ENCODE data around the gene GAD1. TPM values are rescaled to one million over a fixed set of nuclear protein-coding genes. Genes with fewer than 3 reads are reported as not detected.

GAD1 gene
- total RNA-seq, 3 donors from 2014 or later = 1.6 to 2.6 (median 2.5) TPM

- Mint-ChIP-seq H3K4me1 (ENCODE audit: low read depth) (peaks cover 1% of the 10 kb centered on the region), H3K27me3 (ENCODE audit: low read depth) (peaks cover 12% of the 10 kb centered on the region), H3K9me3 (no peaks in the 10 kb centered on the region), H3K4me3 (no peak overlapping the region), H3K36me3 (ENCODE audit: insufficient read depth) (no peaks in the 10 kb centered on the region)
- DNase-seq = no peak
- ATAC-seq = no peak
Measured at GRCh38 chr2:170883683-170884082, 67.0 kb downstream of the GAD1 start.

- ATAC-seq = no peak
- H3K4me1 Mint-ChIP-seq (ENCODE audit: low read depth) = no peaks in the 10 kb centered on the region
- H3K4me3 Mint-ChIP-seq = no peak overlapping the region
- H3K9me3 Mint-ChIP-seq = no peaks in the 10 kb centered on the region
- no peaks in the 10 kb centered on the region for H3K36me3 Mint-ChIP-seq (ENCODE audit: insufficient read depth)
- H3K27me3 Mint-ChIP-seq (ENCODE audit: low read depth) = peaks cover 15% of the 10 kb centered on the region
- DNase-seq = no peak
Measured at GRCh38 chr2:170885130-170885791, 68.6 kb downstream of the GAD1 start.

GRCh38 chr2:170886386-170886785, 69.7 kb downstream of the GAD1 start:
- Mint-ChIP-seq H3K4me1 (ENCODE audit: low read depth) (no peaks in the 10 kb centered on the region), H3K9me3 (no peaks in the 10 kb centered on the region), H3K27me3 (ENCODE audit: low read depth) (peaks cover 15% of the 10 kb centered on the region), H3K36me3 (ENCODE audit: insufficient read depth) (no peaks in the 10 kb centered on the region), H3K4me3 (no peak overlapping the region)
- DNase-seq (no peak), ATAC-seq (no peak)

- no peaks in the 10 kb centered on the region for H3K4me1 Mint-ChIP-seq (ENCODE audit: low read depth)
- H3K27me3 Mint-ChIP-seq (ENCODE audit: low read depth) = peaks cover 15% of the 10 kb centered on the region
- no peaks in the 10 kb centered on the region for H3K36me3 Mint-ChIP-seq (ENCODE audit: insufficient read depth)
- H3K4me3 Mint-ChIP-seq = no peak overlapping the region
- H3K9me3 Mint-ChIP-seq = no peaks in the 10 kb centered on the region
- DNase-seq (no peak), ATAC-seq (no peak)
Measured at GRCh38 chr2:170887496-170887895, 70.8 kb downstream of the GAD1 start.

GRCh38 chr2:170887896-170888295, 71.2 kb downstream of the GAD1 start:
- Mint-ChIP-seq H3K4me1 (ENCODE audit: low read depth) (no peaks in the 10 kb centered on the region), H3K36me3 (ENCODE audit: insufficient read depth) (no peaks in the 10 kb centered on the region), H3K4me3 (no peak overlapping the region), H3K9me3 (no peaks in the 10 kb centered on the region), H3K27me3 (ENCODE audit: low read depth) (peaks cover 15% of the 10 kb centered on the region)
- ATAC-seq (no peak), DNase-seq (no peak)

- no peak overlapping the region for H3K4me3 Mint-ChIP-seq
- H3K36me3 Mint-ChIP-seq (ENCODE audit: insufficient read depth) = no peaks in the 10 kb centered on the region
- H3K9me3 Mint-ChIP-seq = no peaks in the 10 kb centered on the region
- DNase-seq (no peak), ATAC-seq (no peak)
- no peaks in the 10 kb centered on the region for H3K4me1 Mint-ChIP-seq (ENCODE audit: low read depth)
- peaks cover 3% of the 10 kb centered on the region for H3K27me3 Mint-ChIP-seq (ENCODE audit: low read depth)
Measured at GRCh38 chr2:170891893-170892292, 75.2 kb downstream of the GAD1 start.

- no peaks in the 10 kb centered on the region for H3K9me3 Mint-ChIP-seq
- no peak for DNase-seq
- no peaks in the 10 kb centered on the region for H3K36me3 Mint-ChIP-seq (ENCODE audit: insufficient read depth)
- H3K4me3 Mint-ChIP-seq = no peak overlapping the region
- no peaks in the 10 kb centered on the region for H3K4me1 Mint-ChIP-seq (ENCODE audit: low read depth)
- no peak for ATAC-seq
- peaks cover 3% of the 10 kb centered on the region for H3K27me3 Mint-ChIP-seq (ENCODE audit: low read depth)
Measured at GRCh38 chr2:170892391-170892951, 75.8 kb downstream of the GAD1 start.

- Mint-ChIP-seq H3K4me3 (no peak overlapping the region), H3K27me3 (ENCODE audit: low read depth) (no peaks in the 10 kb centered on the region), H3K4me1 (ENCODE audit: low read depth) (no peaks in the 10 kb centered on the region), H3K9me3 (no peaks in the 10 kb centered on the region), H3K36me3 (ENCODE audit: insufficient read depth) (no peaks in the 10 kb centered on the region)
- DNase-seq = no peak
- no peak for ATAC-seq
Measured at GRCh38 chr2:170895023-170895757, 78.5 kb downstream of the GAD1 start.

- no peak for ATAC-seq
- no peak for DNase-seq
- Mint-ChIP-seq H3K4me1 (ENCODE audit: low read depth) (no peaks in the 10 kb centered on the region), H3K27me3 (ENCODE audit: low read depth) (peaks cover 2% of the 10 kb centered on the region), H3K4me3 (no peak overlapping the region), H3K36me3 (ENCODE audit: insufficient read depth) (no peaks in the 10 kb centered on the region), H3K9me3 (no peaks in the 10 kb centered on the region)
Measured at GRCh38 chr2:170896622-170897021, 79.9 kb downstream of the GAD1 start.

GRCh38 chr2:170897108-170897507, 80.4 kb downstream of the GAD1 start:
- DNase-seq (no peak), ATAC-seq (no peak)
- H3K4me3 Mint-ChIP-seq = no peak overlapping the region
- no peaks in the 10 kb centered on the region for H3K36me3 Mint-ChIP-seq (ENCODE audit: insufficient read depth)
- peaks cover 2% of the 10 kb centered on the region for H3K27me3 Mint-ChIP-seq (ENCODE audit: low read depth)
- H3K4me1 Mint-ChIP-seq (ENCODE audit: low read depth) = no peaks in the 10 kb centered on the region
- no peaks in the 10 kb centered on the region for H3K9me3 Mint-ChIP-seq

- no peaks in the 10 kb centered on the region for H3K4me1 Mint-ChIP-seq (ENCODE audit: low read depth)
- peaks cover 14% of the 10 kb centered on the region for H3K9me3 Mint-ChIP-seq
- H3K4me3 Mint-ChIP-seq = no peak overlapping the region
- no peak for ATAC-seq
- no peak for DNase-seq
- peaks cover 11% of the 10 kb centered on the region for H3K27me3 Mint-ChIP-seq (ENCODE audit: low read depth)
- no peaks in the 10 kb centered on the region for H3K36me3 Mint-ChIP-seq (ENCODE audit: insufficient read depth)
Measured at GRCh38 chr2:170905864-170906263, 89.2 kb downstream of the GAD1 start.

Other genes starting within 250 kb of the GAD1 start
- not detected for gene SP5, start 101.5 kb upstream of the GAD1 start, total RNA-seq
- gene ERICH2, start 46.5 kb upstream of the GAD1 start, total RNA-seq = not detected
- gene GORASP2, start 112.4 kb downstream of the GAD1 start, total RNA-seq = 100 to 1,000 TPM in 1 of 3 donors, 10 to 100 TPM in 2; 98.0 to 104 (median 99.4) TPM